MV-4-11 (cell line): ENCODE measurements around the gene CHI3L2.
A peak's percentile ranks its signal among the peaks of the same experiment; 100 is the strongest.

ENCODE experiments used
- DNase-seq: peaks from one replicate; lab custom pipeline; 2025; lab: John Stamatoyannopoulos, UW

CHI3L2 gene

GRCh38 chr1:111252786-111253185, 25.3 kb downstream of the CHI3L2 start:
- DNase-seq = no peak

GRCh38 chr1:111253876-111254275, 26.4 kb downstream of the CHI3L2 start:
- DNase-seq = no peak

- DNase-seq = no peak
Measured at GRCh38 chr1:111256988-111257658, 29.6 kb downstream of the CHI3L2 start.

- no peak for DNase-seq
Measured at GRCh38 chr1:111267801-111268508, 40.4 kb downstream of the CHI3L2 start.

- no peak for DNase-seq
Measured at GRCh38 chr1:111269825-111270406, 42.4 kb downstream of the CHI3L2 start.

GRCh38 chr1:111270771-111271463, 43.4 kb downstream of the CHI3L2 start:
- DNase-seq = no peak

- no peak for DNase-seq
Measured at GRCh38 chr1:111271464-111271801, 43.9 kb downstream of the CHI3L2 start.

GRCh38 chr1:111272081-111272480, 44.6 kb downstream of the CHI3L2 start:
- DNase-seq = no peak

GRCh38 chr1:111274653-111275052, 47.1 kb downstream of the CHI3L2 start:
- DNase-seq = peak; percentile 84

- DNase-seq = peak; percentile 89
Measured at GRCh38 chr1:111275079-111275478, 47.6 kb downstream of the CHI3L2 start.

GRCh38 chr1:111275780-111276433, 48.4 kb downstream of the CHI3L2 start:
- no peak for DNase-seq

- no peak for DNase-seq
Measured at GRCh38 chr1:111279144-111279543, 51.6 kb downstream of the CHI3L2 start.

- no peak for DNase-seq
Measured at GRCh38 chr1:111280267-111280666, 52.8 kb downstream of the CHI3L2 start.

GRCh38 chr1:111281411-111281810, 53.9 kb downstream of the CHI3L2 start:
- no peak for DNase-seq

GRCh38 chr1:111283838-111284237, 56.3 kb downstream of the CHI3L2 start:
- no peak for DNase-seq

GRCh38 chr1:111285879-111286278, 58.4 kb downstream of the CHI3L2 start:
- DNase-seq = no peak

- DNase-seq = no peak
Measured at GRCh38 chr1:111286912-111287311, 59.4 kb downstream of the CHI3L2 start.

- no peak for DNase-seq
Measured at GRCh38 chr1:111289371-111289770, 61.9 kb downstream of the CHI3L2 start.

GRCh38 chr1:111290104-111290503, 62.6 kb downstream of the CHI3L2 start:
- no peak for DNase-seq

GRCh38 chr1:111290630-111291029, 63.1 kb downstream of the CHI3L2 start, which contains the start of gene CHIA:
CHIA (plus strand) TSS chr1:111290851; CDS start chr1:111310468, 19,617 bp downstream.
- DNase-seq = no peak
